HG02973 (cell line): ENCODE data around the gene HEPACAM2.
A peak's percentile ranks its signal among the peaks of the same experiment; 100 is the strongest.

Source experiments
- ATAC-seq: cut with Tn5 transposase; IDR thresholded peaks from one replicate; pipeline ENCODE4 v1.9.1; 2021; ENCODE audit warnings: moderate library complexity; ENCODE audit not compliant: unreplicated experiment

The HEPACAM2 gene

DNA sequence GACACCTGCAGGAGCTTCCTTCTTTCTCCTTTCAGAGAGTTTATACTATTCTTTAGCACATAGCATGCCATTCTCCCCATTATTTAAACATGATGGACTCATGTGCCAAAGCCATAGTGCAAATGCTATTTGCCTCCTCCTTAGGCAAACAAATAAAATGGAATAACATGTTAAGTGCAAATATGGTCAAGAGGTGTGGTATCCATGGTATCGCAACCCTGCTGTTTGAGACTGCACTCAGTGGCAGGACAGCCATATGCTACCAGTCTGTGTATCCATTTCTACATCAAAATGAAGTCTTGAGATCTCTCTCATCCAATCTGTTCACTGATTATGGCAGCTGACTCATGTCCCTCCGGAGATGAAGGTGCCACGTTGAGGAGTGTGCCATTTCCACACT lies 22.8 kb downstream of the HEPACAM2 start:
- ATAC-seq, result no peak

- no peak for ATAC-seq
Observed at GRCh38 chr7:93202594-93203250, 23.5 kb downstream of the HEPACAM2 start.

DNA sequence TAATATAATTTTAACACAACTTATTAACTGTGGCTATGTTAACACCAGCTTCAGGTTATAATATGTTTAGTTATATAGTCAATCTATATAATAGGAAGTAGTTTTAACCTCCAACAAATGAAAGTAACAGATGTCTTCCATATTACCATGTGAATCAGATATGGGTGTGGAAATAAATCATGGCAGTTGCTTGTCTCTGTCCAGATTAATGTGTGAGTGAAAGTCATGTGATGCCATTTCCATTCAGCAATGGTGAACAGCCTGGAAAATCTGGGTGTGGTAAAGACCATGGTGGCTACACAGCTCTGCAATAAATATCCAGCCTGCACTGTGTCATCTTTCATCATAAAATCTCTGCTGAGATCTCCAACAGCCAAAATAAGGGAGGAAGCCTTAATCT lies 27.8 kb downstream of the HEPACAM2 start:
- ATAC-seq, result no peak

DNA sequence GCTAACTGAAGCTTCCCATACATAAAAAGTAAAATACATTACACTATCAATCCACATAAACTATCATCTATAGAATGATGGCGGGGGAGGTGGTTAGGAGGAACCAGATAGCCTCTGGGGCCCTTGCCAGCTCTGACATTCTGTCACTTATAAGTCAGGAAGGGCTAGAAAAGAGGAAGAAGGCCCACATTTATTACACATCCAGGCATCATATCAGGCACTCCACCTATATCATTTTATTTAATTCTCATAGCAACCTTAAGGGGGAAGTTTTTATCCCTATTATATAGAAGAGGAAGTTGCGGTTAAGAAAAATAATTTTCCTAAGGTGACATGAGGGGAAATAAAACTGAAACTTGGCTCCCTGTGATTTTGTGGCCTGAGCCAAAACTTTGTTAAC lies 29.9 kb downstream of the HEPACAM2 start:
- no peak for ATAC-seq

DNA sequence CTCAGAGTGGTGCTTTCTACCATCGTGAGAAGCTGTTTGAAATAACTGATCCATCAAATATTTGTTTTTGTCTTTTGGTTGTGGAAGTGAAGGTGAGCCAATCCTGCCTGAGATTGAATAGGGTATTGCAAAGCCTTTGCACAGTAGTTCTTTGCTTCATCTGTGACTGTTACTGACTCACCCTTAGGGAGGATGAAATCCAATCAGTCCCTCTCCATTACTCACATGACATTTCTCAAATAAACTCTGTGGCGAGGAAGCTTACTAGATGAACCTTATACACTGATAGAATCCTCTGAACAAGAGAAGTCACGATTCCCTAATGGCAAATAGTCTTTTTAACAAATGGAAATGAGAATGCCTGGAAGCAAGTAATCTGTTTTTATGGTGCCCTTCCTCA lies 31.9 kb downstream of the HEPACAM2 start:
- ATAC-seq, result no peak

DNA sequence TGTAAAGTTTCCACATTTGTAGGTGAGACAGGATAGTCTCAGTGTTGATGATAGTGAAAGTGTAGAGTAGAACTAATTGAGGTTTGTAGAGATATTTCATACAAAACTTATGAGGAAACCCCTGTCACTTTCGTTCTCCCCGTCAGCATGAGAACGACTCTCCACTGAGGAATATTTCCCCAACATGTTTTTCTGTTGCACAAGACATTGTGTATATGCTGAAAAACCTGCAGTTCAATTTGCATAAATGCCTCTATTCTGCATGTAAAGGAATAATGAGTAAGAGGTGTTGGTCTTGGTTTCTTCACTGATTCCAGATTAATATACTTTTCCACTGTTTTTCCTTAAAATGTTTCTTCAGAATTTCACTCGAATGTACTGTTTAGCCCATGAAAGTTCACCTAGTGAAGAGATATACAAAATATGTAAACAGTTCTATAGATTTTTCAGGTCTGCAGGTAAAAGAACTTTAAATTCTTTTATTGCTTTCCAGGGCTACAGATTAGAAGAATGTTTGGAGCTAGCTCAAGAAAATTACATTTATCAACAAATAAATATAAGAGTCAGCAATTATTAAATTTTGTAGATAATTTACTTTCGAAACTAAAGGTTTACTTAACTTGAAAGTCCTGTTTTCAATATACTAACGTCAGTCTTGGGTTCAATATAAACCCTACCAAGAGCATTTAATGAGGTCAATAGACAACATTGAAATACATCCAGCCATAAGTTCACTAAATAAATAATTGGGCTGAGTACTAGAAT lies 37.2 kb downstream of the HEPACAM2 start:
- no peak for ATAC-seq

- ATAC-seq, result no peak
Observed at GRCh38 chr7:93185303-93186027, 40.8 kb downstream of the HEPACAM2 start.

DNA sequence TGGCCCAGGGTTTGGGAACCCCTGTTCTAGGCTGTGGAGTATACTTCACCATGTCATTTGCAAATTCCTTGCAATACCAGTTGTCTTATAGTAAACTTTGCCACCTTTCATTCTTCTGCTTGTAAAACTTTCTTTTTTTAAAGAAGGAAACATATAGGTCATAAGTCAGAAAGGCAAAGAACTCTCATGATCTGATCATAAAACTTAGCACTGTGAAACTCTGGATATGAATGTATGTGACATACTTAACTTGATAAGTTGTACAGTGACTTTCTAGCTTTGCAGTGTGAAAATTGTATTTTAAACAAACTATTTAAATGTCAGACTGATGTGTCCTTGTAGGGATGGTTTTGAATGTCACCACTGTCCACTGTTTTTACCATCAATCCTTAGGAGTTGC lies 47.1 kb downstream of the HEPACAM2 start:
- ATAC-seq, result no peak

DNA sequence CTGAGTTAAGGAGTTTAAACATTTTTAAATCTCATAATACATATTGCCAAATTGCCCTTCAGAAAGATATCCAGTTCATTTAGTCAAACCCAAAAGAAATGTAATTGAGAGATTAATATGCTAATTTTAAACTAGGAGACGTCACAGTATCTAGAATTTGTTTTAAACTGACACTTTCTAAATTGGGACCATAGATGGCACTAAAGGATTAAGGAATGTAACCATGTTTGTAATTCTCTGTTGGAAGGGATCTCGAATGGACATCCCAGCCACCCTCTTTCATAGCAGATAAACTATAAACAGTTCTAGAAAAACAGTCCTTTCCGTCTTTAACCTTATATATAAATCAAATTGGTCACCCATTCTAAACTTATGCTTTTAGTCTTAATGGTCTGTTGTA lies 48.1 kb downstream of the HEPACAM2 start:
- no peak for ATAC-seq

DNA sequence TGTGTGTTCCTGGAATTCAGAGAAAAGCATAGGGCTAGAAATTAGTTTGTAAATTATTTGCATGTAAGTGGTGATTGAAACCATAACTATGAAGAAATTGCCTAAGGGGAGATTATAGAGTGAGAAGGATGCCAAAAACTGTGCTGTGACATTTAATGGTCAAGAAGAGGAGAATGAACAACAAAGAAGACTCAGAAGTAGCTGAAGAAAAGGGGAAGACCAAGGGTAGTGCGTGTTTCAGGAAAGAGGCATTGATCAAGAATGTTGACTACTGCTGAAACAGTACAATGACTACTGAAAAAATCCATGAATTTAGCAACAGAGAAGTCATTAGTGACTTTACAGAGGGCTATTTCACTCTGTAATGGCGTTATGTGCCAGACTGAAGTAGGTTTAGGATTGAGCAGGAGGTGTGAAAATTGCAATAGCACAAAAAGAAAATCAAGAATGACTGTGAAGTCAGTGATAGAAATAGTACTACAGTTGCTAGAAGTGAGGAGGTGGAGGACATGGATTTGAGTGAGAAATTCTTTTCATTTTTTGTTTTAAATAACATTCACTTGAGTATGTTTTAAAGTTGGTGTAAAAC lies 49.2 kb downstream of the HEPACAM2 start:
- no peak for ATAC-seq

DNA sequence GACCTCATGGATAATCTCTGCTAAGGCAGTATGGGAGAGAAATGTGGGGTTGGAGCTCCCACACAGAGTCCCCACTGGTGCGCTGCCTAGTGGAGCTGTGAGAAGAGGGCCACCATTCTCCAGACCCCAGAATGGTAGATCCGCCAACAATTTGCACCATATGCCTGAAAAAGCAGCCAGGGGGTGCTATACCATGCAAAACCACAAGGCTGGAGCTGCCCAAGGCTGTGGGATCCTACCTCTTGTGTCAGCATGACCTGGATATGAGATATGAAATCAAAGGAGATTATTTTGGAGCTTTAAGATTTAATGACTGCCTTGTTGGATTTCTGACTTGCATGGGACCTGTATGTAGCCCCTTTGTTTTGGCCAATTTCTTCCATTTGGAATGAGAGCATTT lies 51.0 kb downstream of the HEPACAM2 start:
- no peak for ATAC-seq

- ATAC-seq, result no peak
Observed at GRCh38 chr7:93172683-93173082, 53.6 kb downstream of the HEPACAM2 start.

DNA sequence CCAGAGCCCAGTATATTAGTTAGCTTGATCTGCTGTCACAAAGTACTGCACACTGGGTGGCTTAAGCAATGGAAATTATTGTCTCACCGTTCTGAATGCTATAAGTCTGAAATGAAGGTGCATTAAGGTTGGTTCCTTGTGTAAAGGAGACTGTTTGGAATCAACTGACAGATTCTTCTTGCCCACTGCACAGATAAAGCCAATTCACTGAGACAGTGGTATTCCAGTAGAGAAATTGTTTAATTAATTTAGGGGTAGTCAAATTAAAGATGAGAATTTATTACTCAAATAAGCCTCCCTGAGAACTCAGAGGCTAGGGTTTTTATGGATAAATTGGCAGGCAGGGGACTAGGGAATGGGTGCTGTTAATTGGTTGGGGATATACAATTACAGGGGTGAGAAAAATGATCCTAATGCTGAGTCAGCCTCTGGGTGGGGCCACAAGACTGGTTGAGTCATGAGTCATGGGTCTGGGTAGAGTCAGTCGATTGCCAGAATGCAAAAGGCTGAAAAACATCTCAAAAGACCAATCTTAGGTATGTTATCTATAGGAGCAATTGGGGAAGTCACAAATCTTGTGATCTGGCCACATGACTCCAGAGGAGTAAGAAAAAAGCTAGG lies 54.6 kb downstream of the HEPACAM2 start:
- ATAC-seq, result no peak

GRCh38 chr7:93165447-93165846 lies 60.8 kb downstream of the HEPACAM2 start:
- peak; percentile 98 for ATAC-seq

DNA sequence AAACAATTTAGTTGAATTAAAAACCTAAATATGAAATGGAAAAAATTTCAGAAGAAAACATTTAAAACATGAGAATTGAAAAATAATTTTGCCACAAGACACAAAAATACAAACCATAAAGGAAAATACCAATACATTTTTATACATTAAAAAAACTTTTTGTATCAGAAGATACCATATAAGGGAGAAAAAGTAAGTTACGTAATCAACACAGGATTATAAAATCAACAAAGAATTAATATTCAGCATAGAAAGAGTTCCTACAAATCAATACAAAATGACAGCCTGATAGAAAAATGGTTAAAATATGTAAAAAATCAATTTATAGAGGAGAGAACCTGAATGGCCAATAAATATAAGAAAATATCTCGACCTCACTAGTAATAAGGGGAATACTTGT lies 61.5 kb downstream of the HEPACAM2 start:
- ATAC-seq, result no peak

DNA sequence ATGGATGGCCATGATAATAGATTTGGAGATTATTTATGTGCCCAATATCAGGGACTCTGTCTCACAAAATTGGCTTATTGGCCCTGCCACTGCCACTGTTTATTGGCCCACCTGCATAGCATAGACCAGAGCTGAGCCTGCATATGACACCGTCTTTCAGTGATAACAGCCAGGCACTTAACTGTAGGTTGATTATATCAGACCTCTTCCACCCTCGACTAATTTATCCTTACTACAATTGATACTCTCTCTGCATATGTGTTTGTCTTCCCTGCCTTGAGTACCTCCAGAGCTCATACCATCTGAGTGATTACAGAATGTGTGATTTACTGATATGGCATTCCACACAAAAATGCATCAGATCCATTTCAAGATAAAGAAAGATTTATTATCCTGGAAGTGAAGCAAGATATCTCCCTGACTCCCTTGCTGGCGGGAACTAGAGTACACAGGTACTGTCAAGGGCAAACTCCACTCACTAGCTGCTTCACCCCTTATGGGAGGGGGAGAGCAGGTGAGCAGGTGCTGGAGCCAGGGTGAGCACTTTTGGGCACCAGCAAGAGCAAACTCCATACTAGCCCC lies 65.0 kb downstream of the HEPACAM2 start:
- ATAC-seq, result no peak

DNA sequence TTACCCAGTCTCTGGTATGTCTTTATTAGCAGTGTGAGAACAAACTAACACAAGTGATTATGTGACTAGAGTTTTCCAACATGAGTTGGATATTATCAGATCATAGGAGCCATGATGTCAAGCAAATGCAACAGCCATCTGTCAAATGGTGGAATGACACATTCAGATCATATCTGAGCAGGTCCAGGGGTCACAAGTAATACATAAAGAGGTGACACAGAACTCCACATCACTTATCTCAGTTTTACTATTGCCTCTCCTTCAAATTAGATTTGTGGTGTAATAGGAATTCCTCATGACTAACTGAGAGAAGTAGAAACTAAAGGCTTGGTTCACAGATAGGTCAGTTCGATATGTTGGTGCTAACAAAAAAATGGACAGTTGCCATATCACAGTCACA lies 65.9 kb downstream of the HEPACAM2 start:
- ATAC-seq, result no peak

GRCh38 chr7:93159490-93159889 lies 66.8 kb downstream of the HEPACAM2 start:
- ATAC-seq, result no peak

DNA sequence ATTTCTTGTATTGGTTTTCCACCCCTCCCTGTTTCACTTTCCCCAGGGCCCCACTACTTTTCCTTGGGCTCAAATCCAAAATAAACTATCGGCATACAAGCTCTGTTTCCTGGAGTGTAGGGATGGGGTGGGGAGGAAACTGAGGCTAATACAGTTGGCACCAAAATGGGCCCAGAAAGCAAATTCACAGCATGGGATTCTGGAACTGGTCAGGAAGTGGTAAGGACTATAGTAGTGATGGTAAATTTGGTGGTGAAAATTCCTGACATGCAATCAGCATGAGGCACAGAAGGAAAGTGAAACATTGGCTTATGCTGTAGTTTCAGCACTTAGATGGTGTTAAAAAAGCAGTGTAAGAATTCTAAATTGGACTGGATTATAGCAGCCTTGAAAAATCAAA lies 69.4 kb downstream of the HEPACAM2 start:
- ATAC-seq, result no peak

DNA sequence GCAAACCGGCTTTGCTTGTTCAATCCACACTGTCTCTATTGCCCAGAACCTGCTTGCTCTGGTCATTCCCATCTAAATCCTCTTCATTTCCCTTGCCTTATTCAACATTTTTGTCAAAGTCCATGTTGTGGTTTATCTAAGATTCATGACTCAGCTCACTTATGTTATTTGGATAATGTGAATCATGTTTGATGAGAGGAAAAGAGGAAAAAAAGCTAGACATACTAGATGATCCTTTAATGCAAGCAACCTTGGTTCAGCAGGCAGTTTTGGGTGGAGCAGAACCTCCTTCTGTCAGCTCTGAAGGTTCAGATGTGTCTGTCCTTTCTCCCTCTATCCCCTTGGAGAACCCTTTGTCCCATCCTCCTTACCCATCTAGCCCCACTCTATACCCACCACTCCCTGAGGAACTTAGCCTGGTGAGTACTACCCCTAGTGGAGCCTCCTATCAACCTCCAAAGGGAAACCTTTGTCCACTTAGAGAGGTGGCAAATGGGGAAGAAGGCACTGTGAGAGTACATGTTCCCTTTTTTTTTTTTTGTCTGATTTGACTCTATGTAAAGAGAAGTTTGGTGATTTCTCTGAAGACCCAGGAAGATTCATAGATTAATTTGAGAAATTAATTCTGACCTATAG lies 76.0 kb downstream of the HEPACAM2 start:
- no peak for ATAC-seq
